ENCODE measurements around the gene IL1RL2. TPM values are rescaled to one million over a fixed set of nuclear protein-coding genes. Genes with fewer than 3 reads are reported as not detected.

Gene IL1RL2
- total RNA-seq, 2 donors from 2014 or later, result 1.4 to 3.8 TPM

- Histone ChIP-seq H3K36me3 (no peaks in the 10 kb centered on the region), H3K4me3 (no peak overlapping the region), H3K9me3 (no peaks in the 10 kb centered on the region), H3K27ac (no peak overlapping the region), H3K27me3 (replicated peaks; ENCODE audit: insufficient read depth) (no peaks in the 10 kb centered on the region), H3K4me1 (replicated peaks) (peaks cover 5% of the 10 kb centered on the region)
- DNase-seq (ENCODE audit: low spot score), result no peak
- TF ChIP-seq CTCF (IDR thresholded peaks at IDR 0.05) (no peak), POLR2AphosphoS5 (IDR thresholded peaks at IDR 0.05) (no peak), POLR2A (IDR thresholded peaks at IDR 0.05) (no peak)
- intact Hi-C loops (cut with DNase I), result loop anchor here (10.0 kb wide), 1 partner anchor 61 kb away; no protein-coding TSS in a partner anchor
- WGBS, result 53% methylated on average over 2 of the region's 2 CpGs
Observed at GRCh38 chr2:102184018-102184417, 2.8 kb upstream of the IL1RL2 start.

- 100% methylated on average over 1 of the region's 1 CpG for WGBS
- Histone ChIP-seq H3K4me1 (replicated peaks) (peaks cover 5% of the 10 kb centered on the region), H3K27ac (no peak overlapping the region), H3K4me3 (no peak overlapping the region), H3K36me3 (no peaks in the 10 kb centered on the region), H3K27me3 (replicated peaks; ENCODE audit: insufficient read depth) (no peaks in the 10 kb centered on the region), H3K9me3 (no peaks in the 10 kb centered on the region)
- TF ChIP-seq POLR2AphosphoS5 (IDR thresholded peaks at IDR 0.05), result no peak
- TF ChIP-seq POLR2A (IDR thresholded peaks at IDR 0.05), result no peak
- no peak for TF ChIP-seq CTCF (IDR thresholded peaks at IDR 0.05)
- DNase-seq (ENCODE audit: low spot score), result no peak
- intact Hi-C loops (cut with DNase I), result loop anchor here (10.0 kb wide), 1 partner anchor 60 kb away; no protein-coding TSS in a partner anchor
Observed at GRCh38 chr2:102184568-102184967, 2.3 kb upstream of the IL1RL2 start.

GRCh38 chr2:102185347-102185746 is 1.5 kb upstream of the IL1RL2 start:
- TF ChIP-seq CTCF (IDR thresholded peaks at IDR 0.05) (peak in 1 of 4 experiments; percentile 41), POLR2A (IDR thresholded peaks at IDR 0.05) (no peak), POLR2AphosphoS5 (IDR thresholded peaks at IDR 0.05) (no peak)
- Histone ChIP-seq H3K9me3 (no peaks in the 10 kb centered on the region), H3K4me1 (replicated peaks) (peaks cover 5% of the 10 kb centered on the region), H3K27me3 (replicated peaks; ENCODE audit: insufficient read depth) (no peaks in the 10 kb centered on the region), H3K4me3 (no peak overlapping the region), H3K36me3 (no peaks in the 10 kb centered on the region), H3K27ac (no peak overlapping the region)
- intact Hi-C loops (cut with DNase I), result loop anchor here (10.0 kb wide), 1 partner anchor 59 kb away; no protein-coding TSS in a partner anchor
- 34% methylated on average over 2 of the region's 2 CpGs for WGBS
- DNase-seq (ENCODE audit: low spot score), result no peak

- Histone ChIP-seq H3K27me3 (replicated peaks; ENCODE audit: insufficient read depth) (no peaks in the 10 kb centered on the region), H3K9me3 (no peaks in the 10 kb centered on the region), H3K27ac (peak overlapping the region; percentile 73 to 74), H3K4me1 (replicated peaks) (peaks cover 5% of the 10 kb centered on the region), H3K36me3 (no peaks in the 10 kb centered on the region), H3K4me3 (peak overlapping the region; percentile 37 to 43)
- intact Hi-C loops (cut with DNase I), result loop anchor here (10.0 kb wide), 1 partner anchor 57 kb away; no protein-coding TSS in a partner anchor
- TF ChIP-seq POLR2A (IDR thresholded peaks at IDR 0.05) (peak; percentile 13), POLR2AphosphoS5 (IDR thresholded peaks at IDR 0.05) (no peak), CTCF (IDR thresholded peaks at IDR 0.05) (peak in 3 of 4 experiments; percentile 14 to 56 (median 51))
- no peak for DNase-seq (ENCODE audit: low spot score)
- 6% methylated on average over 40 of the region's 50 CpGs for WGBS
Observed at GRCh38 chr2:102187496-102188150, 800 bp downstream of the IL1RL2 start.
